ENCODE data around the gene TMEM116.
"Not testable (repeated sequence)": the region's sequence is repeated elsewhere in the genome, so short reads cannot be mapped to it uniquely, and the experiment has no call there.

TMEM116 gene

DNA sequence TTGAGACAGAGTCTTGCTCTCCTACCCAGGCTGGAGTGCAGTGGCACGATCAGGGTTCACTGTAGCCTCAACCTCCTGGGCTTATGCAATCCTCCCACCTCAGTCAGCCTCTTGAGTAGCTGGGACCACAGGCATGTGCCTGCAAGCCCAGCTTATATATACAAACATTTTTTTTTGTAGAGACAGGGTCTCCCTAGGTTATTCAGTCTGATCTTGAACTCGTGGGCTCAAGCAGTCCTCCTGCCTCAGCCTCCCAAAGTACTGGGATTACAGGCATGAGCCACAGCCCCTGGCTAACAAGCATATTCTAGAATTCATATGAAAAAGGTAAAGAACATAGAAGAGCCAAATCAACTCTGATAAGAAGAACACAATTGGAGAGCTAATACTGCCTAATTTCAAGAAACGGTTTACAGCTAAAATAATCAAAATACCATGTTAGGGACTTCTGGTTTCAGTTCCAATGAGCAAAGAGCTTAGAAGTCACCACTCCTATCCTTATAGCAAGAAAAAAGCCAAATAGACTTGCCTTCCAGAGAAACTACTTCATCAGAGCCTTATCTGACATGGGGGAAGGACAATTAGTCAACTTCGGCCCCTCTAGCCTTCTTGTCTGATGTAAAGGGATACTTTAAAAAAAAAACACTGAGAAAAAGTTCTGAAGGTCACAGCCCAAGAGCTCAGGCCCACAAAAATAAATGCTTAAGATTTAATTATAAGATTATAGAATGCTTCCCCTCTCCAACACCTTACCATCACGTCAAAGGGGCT lies 37.6 kb downstream of the TMEM116 start:
- no peak for DNase-seq

DNA sequence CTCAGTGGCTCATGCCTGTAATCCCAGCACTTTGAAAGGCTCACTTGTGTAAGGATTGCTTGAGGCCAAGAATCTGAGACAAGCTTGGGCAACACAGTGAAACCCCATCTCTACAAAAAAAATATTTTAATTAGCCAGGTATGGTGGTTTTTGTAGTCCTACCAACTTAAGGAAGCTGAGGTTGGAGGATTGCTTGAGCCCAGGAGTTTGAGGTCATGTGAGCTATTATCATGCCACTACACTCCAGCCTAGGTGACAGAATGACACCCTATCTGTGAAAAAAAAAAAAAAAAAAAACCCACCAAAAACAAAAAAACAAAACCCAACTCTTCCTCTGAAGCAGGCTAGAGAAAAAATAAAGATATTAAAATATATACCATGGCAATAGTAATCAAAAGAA lies 41.2 kb downstream of the TMEM116 start:
- DNase-seq: no peak

DNA sequence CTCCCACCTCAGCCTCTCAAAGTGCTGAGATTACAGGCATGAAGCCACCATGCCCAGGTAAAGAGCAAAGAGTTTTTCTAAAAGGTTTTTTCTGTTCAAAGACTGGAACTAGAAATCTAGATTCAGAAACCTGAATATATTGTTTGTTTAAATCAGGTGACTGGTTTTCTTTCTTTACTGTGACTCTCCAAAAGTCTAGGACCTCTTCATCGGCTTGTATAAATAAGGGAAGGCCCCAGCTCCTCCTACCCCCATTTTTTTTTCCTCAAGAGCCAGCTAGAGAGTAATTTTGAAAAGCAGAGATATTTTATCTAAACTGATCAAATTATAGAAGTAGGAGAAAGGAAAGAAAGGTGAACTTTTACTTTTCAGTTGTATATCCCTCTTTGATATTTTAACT lies 48.0 kb downstream of the TMEM116 start:
- DNase-seq: no peak

DNA sequence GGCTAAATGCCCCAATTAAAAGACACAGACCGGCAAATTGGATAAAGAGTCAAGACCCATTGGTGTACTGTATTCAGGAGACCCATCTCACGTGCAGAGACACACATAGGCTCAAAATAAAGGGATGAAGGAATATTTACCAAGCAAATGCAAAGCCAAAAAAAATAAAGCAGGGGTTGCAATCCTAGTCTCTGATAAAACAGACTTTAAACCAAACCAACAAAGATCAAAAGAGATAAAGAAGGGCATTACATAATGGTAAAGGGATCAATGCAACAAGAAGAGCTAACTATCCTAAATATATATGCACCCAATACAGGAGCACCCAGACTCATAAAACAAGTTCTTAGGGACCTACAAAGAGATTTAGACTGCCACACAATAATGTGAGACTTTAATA lies 53.4 kb downstream of the TMEM116 start:
- DNase-seq: not testable (repeated sequence)

DNA sequence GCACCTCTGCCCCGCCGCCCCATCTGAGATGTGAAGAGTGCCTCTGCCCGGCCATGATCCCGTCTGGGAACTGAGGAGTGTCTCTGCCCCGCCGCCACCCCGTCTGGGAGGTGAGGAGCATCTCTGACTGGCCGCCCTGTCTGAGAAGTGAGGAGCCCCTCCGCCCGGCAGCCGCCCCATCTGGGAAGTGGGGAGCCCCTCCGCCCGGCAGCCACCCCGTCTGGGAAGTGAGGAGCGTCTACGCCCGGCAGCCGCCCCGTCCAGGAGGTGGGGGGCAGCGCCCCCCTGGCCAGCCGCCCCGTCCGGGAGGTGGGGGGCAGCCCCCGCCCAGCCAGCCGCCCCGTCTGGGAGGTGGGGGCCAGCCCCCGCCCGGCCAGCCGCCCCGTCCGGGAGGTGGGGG lies 55.7 kb downstream of the TMEM116 start:
- not testable (repeated sequence) for DNase-seq

DNA sequence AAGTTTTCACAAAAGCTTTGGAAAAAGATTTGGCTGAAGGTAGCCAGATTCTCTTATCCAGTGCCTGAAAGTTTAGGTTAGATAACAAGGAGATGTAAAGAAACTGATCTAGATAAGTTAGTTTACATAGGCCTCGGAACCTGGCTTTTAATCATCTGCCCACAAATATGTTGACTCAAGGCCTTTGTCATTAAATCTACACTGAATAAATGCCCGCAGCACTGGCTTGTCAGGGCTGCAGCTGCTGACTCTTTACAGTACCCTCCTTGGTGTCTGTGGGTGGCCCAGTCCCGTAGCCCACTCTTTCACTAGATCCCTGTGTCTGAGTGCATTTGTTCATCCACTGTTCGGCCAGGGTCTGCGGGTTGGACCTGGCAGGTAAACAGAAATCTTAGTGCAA lies 58.0 kb downstream of the TMEM116 start:
- DNase-seq: no peak

DNA sequence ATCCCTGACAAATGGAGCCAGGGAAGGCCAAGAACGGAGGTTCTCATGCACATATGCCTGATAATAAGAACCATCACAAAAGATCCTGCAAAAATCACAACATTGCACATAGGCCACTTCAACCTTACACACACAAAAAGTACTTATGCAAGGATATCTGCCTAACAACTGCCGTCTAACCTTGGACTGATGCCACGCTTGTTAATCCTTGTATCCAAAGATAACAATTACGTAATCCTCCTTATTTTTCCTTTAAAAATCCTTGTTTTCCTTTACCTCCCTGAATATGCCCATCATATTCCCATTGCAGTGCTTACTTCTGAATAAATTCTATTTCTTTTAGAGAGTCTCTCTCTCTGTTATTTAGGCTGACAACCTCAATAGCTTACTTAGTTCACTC lies 59.5 kb downstream of the TMEM116 start:
- DNase-seq: no peak

DNA sequence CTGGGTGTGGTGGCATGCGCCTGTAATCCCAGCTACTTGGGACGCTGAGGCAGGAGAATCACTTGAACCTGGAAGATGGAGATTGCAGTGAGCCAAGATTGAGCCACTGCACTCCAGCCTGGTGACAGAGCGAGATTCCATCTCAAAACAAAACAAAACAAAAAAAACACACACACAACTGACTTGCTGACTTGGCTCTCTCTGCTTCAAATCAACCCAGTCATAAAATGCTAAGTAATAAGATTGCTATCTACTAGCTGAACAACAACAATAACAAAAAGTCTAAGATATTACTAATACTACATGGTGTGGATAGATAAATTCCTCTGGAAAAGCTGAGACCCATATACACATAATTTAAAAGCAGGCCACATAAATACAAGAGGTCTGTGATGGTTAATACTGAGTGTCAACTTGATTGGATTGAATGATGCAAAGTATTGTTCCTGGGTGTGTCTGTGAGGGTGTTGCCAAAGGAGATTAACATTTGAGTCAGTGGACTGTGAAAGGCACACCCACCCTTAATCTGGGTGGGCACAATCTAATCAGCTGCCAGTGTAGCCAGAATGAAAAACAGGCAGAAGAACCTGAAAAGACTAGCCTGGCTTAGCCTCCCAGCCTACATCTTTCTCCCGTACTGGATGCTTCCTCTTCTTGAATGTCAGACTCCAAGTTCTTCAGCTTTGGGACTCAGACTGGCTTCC lies 60.7 kb downstream of the TMEM116 start:
- not testable (repeated sequence) for DNase-seq

GRCh38 chr12:111950961-111951676 lies 61.8 kb downstream of the TMEM116 start:
- DNase-seq: not testable (repeated sequence)

GRCh38 chr12:111943929-111944328 lies 69.0 kb downstream of the TMEM116 start:
- DNase-seq: no peak

GRCh38 chr12:111942557-111942956 lies 70.4 kb downstream of the TMEM116 start:
- no peak for DNase-seq

- DNase-seq: no peak
Observed at GRCh38 chr12:111937429-111937828, 75.5 kb downstream of the TMEM116 start.

GRCh38 chr12:111936869-111937268 lies 76.1 kb downstream of the TMEM116 start:
- DNase-seq: no peak

DNA sequence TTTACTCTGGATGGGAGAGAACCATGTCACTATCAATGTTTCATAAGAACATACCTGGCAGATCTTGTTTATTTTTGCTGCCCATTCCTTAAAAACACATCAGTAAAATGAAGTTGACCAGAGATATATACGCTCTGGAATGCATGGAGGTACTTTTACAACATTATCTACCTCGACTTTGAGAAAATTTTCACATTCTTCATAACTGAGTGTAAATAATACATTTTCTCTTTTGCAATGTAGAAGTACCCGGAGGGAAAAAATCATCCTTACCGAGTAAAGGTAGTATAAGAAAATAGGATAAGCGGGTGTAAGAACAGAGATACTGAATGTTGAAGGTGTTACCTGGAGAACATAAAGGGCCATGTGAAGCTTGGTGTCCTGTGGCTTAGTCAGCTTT lies 80.7 kb downstream of the TMEM116 start:
- no peak for DNase-seq

DNA sequence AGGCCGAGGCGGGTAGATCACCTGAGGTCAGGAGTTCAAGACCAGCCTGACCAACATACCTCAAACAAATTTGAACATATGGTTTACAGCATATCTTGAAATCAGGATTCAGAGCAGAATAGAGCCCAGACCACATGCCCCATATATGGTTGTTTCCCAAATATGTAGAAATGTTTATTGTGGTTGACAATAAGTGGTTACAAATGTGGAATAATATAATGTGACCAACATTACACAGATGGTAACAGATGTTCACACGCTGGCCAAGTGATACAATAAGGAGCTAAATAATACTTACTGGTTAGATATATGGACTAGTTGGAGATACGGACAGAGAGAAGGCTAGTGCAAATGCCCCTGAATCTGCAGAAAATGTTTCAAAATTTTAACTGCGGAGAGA lies 85.6 kb downstream of the TMEM116 start:
- DNase-seq: no peak

GRCh38 chr12:111926631-111927030 lies 86.3 kb downstream of the TMEM116 start:
- no peak for DNase-seq

- no peak for DNase-seq
Observed at GRCh38 chr12:111925171-111925570, 87.8 kb downstream of the TMEM116 start.

- no peak for DNase-seq
Observed at GRCh38 chr12:111907740-111908139, 105.2 kb downstream of the TMEM116 start.

- DNase-seq: no peak
Observed at GRCh38 chr12:111905502-111905901, 107.5 kb downstream of the TMEM116 start.

DNA sequence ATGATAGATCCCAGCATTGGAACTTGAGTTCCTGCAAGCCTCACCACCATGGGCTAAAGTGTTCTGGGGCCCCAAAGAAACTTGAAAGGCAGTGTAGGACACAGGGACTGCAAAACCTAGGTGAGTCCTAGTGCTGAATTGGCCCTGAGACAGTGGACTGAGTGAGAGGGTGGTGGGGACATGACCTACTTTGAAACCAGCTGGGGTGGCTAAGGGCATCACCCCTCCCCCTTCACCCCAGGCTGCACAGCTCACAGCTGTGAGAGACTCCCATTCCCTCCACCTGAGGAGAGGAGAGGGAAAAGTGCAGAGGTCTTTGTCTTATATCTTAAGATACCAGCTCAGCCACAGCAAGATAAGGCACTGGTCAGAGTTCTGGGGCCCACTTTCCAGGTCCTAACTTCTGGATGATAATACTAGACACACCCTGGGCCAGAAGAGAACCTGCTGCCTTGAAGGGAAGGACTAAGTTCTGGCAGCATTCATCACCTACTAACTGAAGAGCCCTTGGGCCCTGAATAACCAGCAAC lies 108.5 kb downstream of the TMEM116 start:
- DNase-seq: no peak

DNA sequence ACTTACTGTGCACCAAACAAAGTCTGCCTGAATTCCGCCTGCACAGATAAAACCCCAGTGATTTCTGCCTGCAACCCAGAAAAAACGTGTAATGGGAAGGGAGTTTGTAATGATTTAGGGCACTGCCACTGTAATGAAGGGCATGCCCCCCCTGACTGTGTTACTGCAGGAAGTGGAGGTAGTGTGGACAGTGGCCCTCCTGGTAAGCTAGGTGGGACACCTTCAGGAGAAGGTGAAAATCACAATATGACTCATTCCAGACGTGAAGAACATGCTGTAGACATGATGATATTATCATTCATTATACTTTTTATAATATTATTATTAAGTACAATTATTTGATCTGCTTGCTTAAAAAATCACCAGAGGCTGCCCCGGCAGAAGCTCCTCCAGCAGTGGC lies 111.8 kb downstream of the TMEM116 start:
- DNase-seq: no peak

DNA sequence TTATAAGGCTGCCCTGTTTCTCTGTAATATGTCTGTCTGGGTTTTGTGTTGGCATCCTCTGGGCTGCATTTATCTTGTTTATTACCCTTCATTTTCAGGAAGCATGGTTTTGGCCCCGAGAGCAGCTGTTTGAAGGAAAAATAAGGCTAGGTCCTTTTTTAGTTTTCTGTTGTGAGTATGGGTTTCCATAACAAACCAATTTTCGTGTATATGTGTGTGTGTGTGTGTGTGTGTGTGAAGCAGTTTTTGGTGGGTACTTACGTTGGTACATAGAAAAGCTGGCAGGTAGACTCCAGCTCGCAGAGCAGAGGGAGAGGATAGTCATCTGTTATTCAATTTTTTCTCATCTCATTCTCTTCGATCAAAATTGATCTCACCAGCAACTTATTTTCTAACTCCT lies 118.4 kb downstream of the TMEM116 start:
- DNase-seq: no peak

- DNase-seq: no peak
Observed at GRCh38 chr12:111893287-111893686, 119.7 kb downstream of the TMEM116 start.
